Measurements from ENCODE around the gene GNAQ.

Gene GNAQ

GRCh38 chr9:77909306-77909705 lies 122.3 kb downstream of the GNAQ start:
- TF ChIP-seq ZBTB7A (IDR thresholded peaks at IDR 0.05; ENCODE audit: low read depth) (no peak), EP300 (IDR thresholded peaks at IDR 0.05; ENCODE audit: borderline replicate concordance) (no peak), EGR1 (IDR thresholded peaks at IDR 0.05) (no peak), CEBPB (IDR thresholded peaks at IDR 0.05) (no peak), RAD21 (IDR thresholded peaks at IDR 0.05; ENCODE audit: low read depth) (no peak), NFIC (IDR thresholded peaks at IDR 0.05) (no peak), REST (IDR thresholded peaks at IDR 0.05; ENCODE audit: low read depth) (no peak), TCF12 (IDR thresholded peaks at IDR 0.05; ENCODE audit: low read depth) (no peak), USF1 (IDR thresholded peaks at IDR 0.05) (no peak), TEAD4 (IDR thresholded peaks at IDR 0.05) (no peak), CREB1 (IDR thresholded peaks at IDR 0.05; ENCODE audit: low read depth) (no peak), FOXM1 (IDR thresholded peaks at IDR 0.05; ENCODE audit: borderline replicate concordance, low read depth) (no peak), YY1 (IDR thresholded peaks at IDR 0.05; ENCODE audit: low read depth) (no peak), TAF1 (IDR thresholded peaks at IDR 0.05; ENCODE audit: low read depth) (no peak), MAX (IDR thresholded peaks at IDR 0.05) (no peak)

- TF ChIP-seq RAD21 (IDR thresholded peaks at IDR 0.05; ENCODE audit: low read depth) (no peak), NFIC (IDR thresholded peaks at IDR 0.05) (no peak), MAX (IDR thresholded peaks at IDR 0.05) (no peak), CEBPB (IDR thresholded peaks at IDR 0.05) (no peak), TEAD4 (IDR thresholded peaks at IDR 0.05) (no peak), CREB1 (IDR thresholded peaks at IDR 0.05; ENCODE audit: low read depth) (no peak), EGR1 (IDR thresholded peaks at IDR 0.05) (no peak), ZBTB7A (IDR thresholded peaks at IDR 0.05; ENCODE audit: low read depth) (no peak), FOXM1 (IDR thresholded peaks at IDR 0.05; ENCODE audit: borderline replicate concordance, low read depth) (no peak), TCF12 (IDR thresholded peaks at IDR 0.05; ENCODE audit: low read depth) (no peak), USF1 (IDR thresholded peaks at IDR 0.05) (no peak), YY1 (IDR thresholded peaks at IDR 0.05; ENCODE audit: low read depth) (no peak), EP300 (IDR thresholded peaks at IDR 0.05; ENCODE audit: borderline replicate concordance) (no peak), REST (IDR thresholded peaks at IDR 0.05; ENCODE audit: low read depth) (no peak), TAF1 (IDR thresholded peaks at IDR 0.05; ENCODE audit: low read depth) (no peak)
Observed at GRCh38 chr9:77908293-77908692, 123.3 kb downstream of the GNAQ start.

- no peak for TF ChIP-seq YY1 (IDR thresholded peaks at IDR 0.05; ENCODE audit: low read depth)
- no peak for TF ChIP-seq TEAD4 (IDR thresholded peaks at IDR 0.05)
- TF ChIP-seq ZBTB7A (IDR thresholded peaks at IDR 0.05; ENCODE audit: low read depth): no peak
- no peak for TF ChIP-seq CREB1 (IDR thresholded peaks at IDR 0.05; ENCODE audit: low read depth)
- no peak for TF ChIP-seq FOXM1 (IDR thresholded peaks at IDR 0.05; ENCODE audit: borderline replicate concordance, low read depth)
- TF ChIP-seq RAD21 (IDR thresholded peaks at IDR 0.05; ENCODE audit: low read depth): no peak
- no peak for TF ChIP-seq NFIC (IDR thresholded peaks at IDR 0.05)
- TF ChIP-seq CEBPB (IDR thresholded peaks at IDR 0.05): no peak
- no peak for TF ChIP-seq REST (IDR thresholded peaks at IDR 0.05; ENCODE audit: low read depth)
- no peak for TF ChIP-seq EGR1 (IDR thresholded peaks at IDR 0.05)
- no peak for TF ChIP-seq MAX (IDR thresholded peaks at IDR 0.05)
- no peak for TF ChIP-seq TCF12 (IDR thresholded peaks at IDR 0.05; ENCODE audit: low read depth)
- no peak for TF ChIP-seq EP300 (IDR thresholded peaks at IDR 0.05; ENCODE audit: borderline replicate concordance)
- TF ChIP-seq USF1 (IDR thresholded peaks at IDR 0.05): no peak
- no peak for TF ChIP-seq TAF1 (IDR thresholded peaks at IDR 0.05; ENCODE audit: low read depth)
Observed at GRCh38 chr9:77907585-77907984, 124.0 kb downstream of the GNAQ start.

Measured in Ishikawa (cell line).